ENCODE measurements around the gene RGL3.

GRCh38 chr19:11363881-11364280 lies 55.2 kb downstream of the RGL3 start:
- TF ChIP-seq, protein P1, sequence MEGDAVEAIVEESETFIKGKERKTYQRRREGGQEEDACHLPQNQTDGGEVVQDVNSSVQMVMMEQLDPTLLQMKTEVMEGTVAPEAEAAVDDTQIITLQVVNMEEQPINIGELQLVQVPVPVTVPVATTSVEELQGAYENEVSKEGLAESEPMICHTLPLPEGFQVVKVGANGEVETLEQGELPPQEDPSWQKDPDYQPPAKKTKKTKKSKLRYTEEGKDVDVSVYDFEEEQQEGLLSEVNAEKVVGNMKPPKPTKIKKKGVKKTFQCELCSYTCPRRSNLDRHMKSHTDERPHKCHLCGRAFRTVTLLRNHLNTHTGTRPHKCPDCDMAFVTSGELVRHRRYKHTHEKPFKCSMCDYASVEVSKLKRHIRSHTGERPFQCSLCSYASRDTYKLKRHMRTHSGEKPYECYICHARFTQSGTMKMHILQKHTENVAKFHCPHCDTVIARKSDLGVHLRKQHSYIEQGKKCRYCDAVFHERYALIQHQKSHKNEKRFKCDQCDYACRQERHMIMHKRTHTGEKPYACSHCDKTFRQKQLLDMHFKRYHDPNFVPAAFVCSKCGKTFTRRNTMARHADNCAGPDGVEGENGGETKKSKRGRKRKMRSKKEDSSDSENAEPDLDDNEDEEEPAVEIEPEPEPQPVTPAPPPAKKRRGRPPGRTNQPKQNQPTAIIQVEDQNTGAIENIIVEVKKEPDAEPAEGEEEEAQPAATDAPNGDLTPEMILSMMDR (IDR thresholded peaks at IDR 0.05; ENCODE audit: low read depth, low read length, missing input control) = no peak
- TF ChIP-seq MAX (IDR thresholded peaks at IDR 0.05) (no peak), RXRA (IDR thresholded peaks at IDR 0.05) (no peak), HNF4G (IDR thresholded peaks at IDR 0.05) (no peak), EGR1 (IDR thresholded peaks at IDR 0.05; ENCODE audit: low read depth in 2 of 2) (no peak), NR2F2 (IDR thresholded peaks at IDR 0.05) (no peak)

Measured in liver (tissue), 3 donors.